Large intestine (tissue), 3 donors: ENCODE results near the gene ZNF581. TPM values are rescaled to one million over a fixed set of nuclear protein-coding genes. Genes with fewer than 3 reads are reported as not detected.
A peak's percentile ranks its signal among the peaks of the same experiment; 100 is the strongest.

Experiments used
- DNase-seq, 2 donors: peaks; one replicate each; pipeline versions ENCODE4 v3.0.0 to v3.0.0-alpha.2; 2013
- H3K27ac ChIP-seq: one replicate; pipeline ENCODE4 v1.5.1; 2013; ENCODE audit warnings: low read length
- H3K27me3 ChIP-seq: 2 replicates; pipeline ENCODE4 v1.6.1; 2013; ENCODE audit warnings: low read length; ENCODE audit not compliant: control insufficient read depth, insufficient read depth
- H3K36me3 ChIP-seq: 2 replicates; pipeline ENCODE4 v1.6.1; 2013; ENCODE audit warnings: low read length; ENCODE audit not compliant: control insufficient read depth, insufficient read depth
- H3K4me1 ChIP-seq: one replicate; pipeline ENCODE4 v1.6.1; 2013; ENCODE audit warnings: low read length; ENCODE audit not compliant: control insufficient read depth, insufficient read depth
- H3K4me3 ChIP-seq: one replicate; pipeline ENCODE4 v1.5.1; 2013; ENCODE audit warnings: low read length
- H3K9me3 ChIP-seq: one replicate; pipeline ENCODE4 v1.6.1; 2013; ENCODE audit warnings: mild to moderate bottlenecking, low read depth, low read length, moderate library complexity; ENCODE audit not compliant: control insufficient read depth
- WGBS: methylation state at CpG from one replicate; pipeline ENCODE4 v1.1.5; 2013; ENCODE audit warnings: low lambda C conversion rate; ENCODE audit not compliant: insufficient coverage; 5-methylcytosine and 5-hydroxymethylcytosine counted together
- polyA plus RNA-seq: library from polyadenylated mRNA; unstranded; fragments of 120-200 nt; gene quantifications from one replicate; pipeline ENCODE4 v1.2.1, GENCODE V29; 2013

The ZNF581 gene
- polyA plus RNA-seq, 1 donor, result 29.1 TPM

GRCh38 chr19:55654323-55654867 is 10.9 kb downstream of the ZNF581 start:
- WGBS, result 0% methylated on average over 6 of the region's 52 CpGs
- peak; percentile 99 for DNase-seq
- Histone ChIP-seq H3K9me3 (peaks cover 2% of the 10 kb centered on the region), H3K36me3 (peaks cover 21% of the 10 kb centered on the region), H3K27me3 (no peaks in the 10 kb centered on the region), H3K4me1 (peaks cover 14% of the 10 kb centered on the region), H3K27ac (peak overlapping the region; percentile 99), H3K4me3 (peak overlapping the region; percentile 72)

GRCh38 chr19:55654868-55655647 is 11.6 kb downstream of the ZNF581 start, which contains the start of gene U2AF2:
Gene U2AF2 (plus strand): TSS chr19:55655035. CDS start chr19:55655105, 70 bp downstream.
- peaks cover 14% of the 10 kb centered on the region for H3K4me1 ChIP-seq
- peak; percentile 80 to 95 for DNase-seq
- peaks cover 27% of the 10 kb centered on the region for H3K36me3 ChIP-seq
- H3K4me3 ChIP-seq, result peak within 1 kb of the TSS; percentile 99
- no peaks in the 10 kb centered on the region for H3K27me3 ChIP-seq
- H3K27ac ChIP-seq, result peak within 1 kb of the TSS; percentile 100
- peaks cover 2% of the 10 kb centered on the region for H3K9me3 ChIP-seq
- no CpG with 5 or more reads among the region's 95 CpGs for WGBS

- no peaks in the 10 kb centered on the region for H3K27me3 ChIP-seq
- peak overlapping the region; percentile 99 for H3K4me3 ChIP-seq
- no peak for DNase-seq
- H3K9me3 ChIP-seq, result peaks cover 2% of the 10 kb centered on the region
- peaks cover 14% of the 10 kb centered on the region for H3K4me1 ChIP-seq
- no CpG with 5 or more reads among the region's 19 CpGs for WGBS
- peak overlapping the region; percentile 100 for H3K27ac ChIP-seq
- peaks cover 33% of the 10 kb centered on the region for H3K36me3 ChIP-seq
Measured at GRCh38 chr19:55655648-55656040, 12.2 kb downstream of the ZNF581 start.

GRCh38 chr19:55656552-55656951 is 13.1 kb downstream of the ZNF581 start:
- H3K27ac ChIP-seq, result no peak overlapping the region
- H3K27me3 ChIP-seq, result no peaks in the 10 kb centered on the region
- H3K4me1 ChIP-seq, result peaks cover 14% of the 10 kb centered on the region
- H3K4me3 ChIP-seq, result peak overlapping the region; percentile 99
- H3K9me3 ChIP-seq, result peaks cover 2% of the 10 kb centered on the region
- no CpG with 5 or more reads among the region's 7 CpGs for WGBS
- DNase-seq, result no peak
- peaks cover 39% of the 10 kb centered on the region for H3K36me3 ChIP-seq

GRCh38 chr19:55656988-55657747 is 13.7 kb downstream of the ZNF581 start:
- Histone ChIP-seq H3K27ac (no peak overlapping the region), H3K36me3 (peaks cover 43% of the 10 kb centered on the region), H3K4me3 (peak overlapping the region; percentile 99), H3K4me1 (peaks cover 14% of the 10 kb centered on the region), H3K27me3 (no peaks in the 10 kb centered on the region), H3K9me3 (peaks cover 2% of the 10 kb centered on the region)
- WGBS, result 100% methylated on average over 2 of the region's 18 CpGs
- no peak for DNase-seq

GRCh38 chr19:55658846-55659459 is 15.5 kb downstream of the ZNF581 start:
- H3K36me3 ChIP-seq, result peaks cover 55% of the 10 kb centered on the region
- H3K27me3 ChIP-seq, result no peaks in the 10 kb centered on the region
- H3K4me1 ChIP-seq, result peaks cover 14% of the 10 kb centered on the region
- H3K27ac ChIP-seq, result no peak overlapping the region
- no peak overlapping the region for H3K4me3 ChIP-seq
- no peak for DNase-seq
- WGBS, result no CpG with 5 or more reads among the region's 37 CpGs
- peaks cover 2% of the 10 kb centered on the region for H3K9me3 ChIP-seq

- peaks cover 2% of the 10 kb centered on the region for H3K9me3 ChIP-seq
- peaks cover 63% of the 10 kb centered on the region for H3K36me3 ChIP-seq
- DNase-seq, result no peak
- H3K27ac ChIP-seq, result no peak overlapping the region
- H3K4me1 ChIP-seq, result peaks cover 14% of the 10 kb centered on the region
- no peak overlapping the region for H3K4me3 ChIP-seq
- 100% methylated on average over 1 of the region's 9 CpGs for WGBS
- H3K27me3 ChIP-seq, result no peaks in the 10 kb centered on the region
Measured at GRCh38 chr19:55659822-55660221, 16.4 kb downstream of the ZNF581 start.

GRCh38 chr19:55660404-55660803 is 17.0 kb downstream of the ZNF581 start:
- WGBS, result no CpG with 5 or more reads among the region's 12 CpGs

GRCh38 chr19:55660991-55661390 is 17.5 kb downstream of the ZNF581 start:
- Histone ChIP-seq H3K4me1 (peaks cover 14% of the 10 kb centered on the region), H3K4me3 (no peak overlapping the region), H3K27ac (no peak overlapping the region), H3K9me3 (no peaks in the 10 kb centered on the region), H3K36me3 (peaks cover 69% of the 10 kb centered on the region), H3K27me3 (no peaks in the 10 kb centered on the region)
- no peak for DNase-seq
- WGBS, result no CpG with 5 or more reads among the region's 16 CpGs

More at GRCh38 chr19:55660404-55660803, 17.0 kb downstream of the ZNF581 start:
- H3K36me3 ChIP-seq, result peaks cover 66% of the 10 kb centered on the region
- no peaks in the 10 kb centered on the region for H3K9me3 ChIP-seq
- no peak overlapping the region for H3K4me3 ChIP-seq
- H3K27me3 ChIP-seq, result no peaks in the 10 kb centered on the region
- DNase-seq, result no peak
- H3K4me1 ChIP-seq, result peaks cover 14% of the 10 kb centered on the region
- no peak overlapping the region for H3K27ac ChIP-seq

GRCh38 chr19:55661826-55662225 is 18.4 kb downstream of the ZNF581 start:
- peaks cover 78% of the 10 kb centered on the region for H3K36me3 ChIP-seq
- no peak for DNase-seq
- H3K27me3 ChIP-seq, result no peaks in the 10 kb centered on the region
- H3K4me1 ChIP-seq, result peaks cover 12% of the 10 kb centered on the region
- H3K4me3 ChIP-seq, result no peak overlapping the region
- H3K27ac ChIP-seq, result no peak overlapping the region
- H3K9me3 ChIP-seq, result no peaks in the 10 kb centered on the region
- WGBS, result 70% methylated on average over 4 of the region's 7 CpGs
